Calu3 (cell line): ENCODE data around the gene MRPS14. TPM values are rescaled to one million over a fixed set of nuclear protein-coding genes. Genes with fewer than 3 reads are reported as not detected.

ENCODE experiments used
- BruUV-seq: library from RNA; stranded (reverse); fragments of 400-500 nt; replicated peaks from 2 replicates; lab custom pipeline; 2021; lab: Mats Ljungman, UMichigan
- CTCF ChIA-PET: fragments of 300-600 bp; sonication (Branson Sonifier 250); formaldehyde crosslinking; loops from one replicate; lab custom pipeline; 2022; ENCODE audit warnings: antibody characterized with exemption; lab: Charles Lee
- DNase-seq: peaks from one replicate; pipeline ENCODE4 v3.0.0; 2022
- H3K27ac Mint-ChIP-seq: one replicate; pipeline ENCODE4 v1.8.0; 2022; ENCODE audit warnings: mixed read lengths; ENCODE audit not compliant: unreplicated experiment
- H3K27me3 Mint-ChIP-seq: one replicate; pipeline ENCODE4 v1.8.0; 2022; ENCODE audit warnings: mixed read lengths; ENCODE audit not compliant: unreplicated experiment
- H3K36me3 Mint-ChIP-seq: one replicate; pipeline ENCODE4 v1.8.0; 2022; ENCODE audit warnings: mild to moderate bottlenecking, moderate library complexity, mixed read lengths; ENCODE audit not compliant: insufficient read depth, unreplicated experiment
- H3K4me1 Mint-ChIP-seq: one replicate; pipeline ENCODE4 v1.8.0; 2022; ENCODE audit warnings: mild to moderate bottlenecking, low read depth, mixed read lengths; ENCODE audit not compliant: unreplicated experiment
- H3K4me3 Mint-ChIP-seq: one replicate; pipeline ENCODE4 v1.8.0; 2022; ENCODE audit warnings: mild to moderate bottlenecking, low read depth, moderate library complexity, mixed read lengths; ENCODE audit not compliant: unreplicated experiment
- H3K9me3 Mint-ChIP-seq: one replicate; pipeline ENCODE4 v1.8.0; 2022; ENCODE audit warnings: low read depth, mixed read lengths; ENCODE audit not compliant: unreplicated experiment
- intact Hi-C: fragments of 100-400 bp; cut with micrococcal nuclease; formaldehyde crosslinking; loops from one replicate; pipeline ENCODE4 v1.10.0; 2022; ENCODE audit not compliant: unreplicated experiment
- total RNA-seq: library from RNA; stranded (reverse); gene quantifications from 2 replicates; pipeline ENCODE4 v1.2.3, GENCODE V29; 2022
- TF ChIP-seq, protein P1 (sequence below): fragments of 200-600 bp; IDR thresholded peaks from one replicate; pipeline ENCODE4 v1.8.0; 2022; ENCODE audit warnings: antibody characterized with exemption; ENCODE audit not compliant: unreplicated experiment

The MRPS14 gene
- total RNA-seq, 1 experiment from 2014 or later: 33.6 TPM

DNA sequence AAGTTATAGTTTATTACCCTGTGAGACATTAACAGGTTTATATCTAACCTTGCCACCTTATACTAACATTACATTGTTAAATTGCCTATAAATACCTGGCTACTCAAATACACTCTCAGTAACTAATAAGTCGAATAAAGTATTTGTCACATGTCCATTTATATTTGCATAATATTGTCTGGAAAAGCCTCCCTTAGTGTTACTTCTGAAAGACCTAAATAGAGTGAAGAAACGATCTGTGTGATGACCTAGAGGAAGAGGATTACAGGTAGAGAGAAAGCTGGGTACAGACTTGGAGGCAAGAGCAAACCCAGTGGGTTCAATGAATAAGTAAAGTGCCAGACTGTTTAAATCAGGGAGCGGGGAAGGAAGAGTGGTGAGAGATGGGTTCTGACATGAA lies 26.2 kb downstream of the MRPS14 start:
- BruUV-seq: no TSS peak
- intact Hi-C loops: loop anchor here (5.0 to 10.0 kb wide), 2 partner anchors 210 to 972 kb away; partner anchors contain the start of gene RC3H1
- peaks cover 17% of the 10 kb centered on the region for H3K36me3 Mint-ChIP-seq
- CTCF ChIA-PET: no interaction called here
- DNase-seq: no peak
- TF ChIP-seq, protein P1, sequence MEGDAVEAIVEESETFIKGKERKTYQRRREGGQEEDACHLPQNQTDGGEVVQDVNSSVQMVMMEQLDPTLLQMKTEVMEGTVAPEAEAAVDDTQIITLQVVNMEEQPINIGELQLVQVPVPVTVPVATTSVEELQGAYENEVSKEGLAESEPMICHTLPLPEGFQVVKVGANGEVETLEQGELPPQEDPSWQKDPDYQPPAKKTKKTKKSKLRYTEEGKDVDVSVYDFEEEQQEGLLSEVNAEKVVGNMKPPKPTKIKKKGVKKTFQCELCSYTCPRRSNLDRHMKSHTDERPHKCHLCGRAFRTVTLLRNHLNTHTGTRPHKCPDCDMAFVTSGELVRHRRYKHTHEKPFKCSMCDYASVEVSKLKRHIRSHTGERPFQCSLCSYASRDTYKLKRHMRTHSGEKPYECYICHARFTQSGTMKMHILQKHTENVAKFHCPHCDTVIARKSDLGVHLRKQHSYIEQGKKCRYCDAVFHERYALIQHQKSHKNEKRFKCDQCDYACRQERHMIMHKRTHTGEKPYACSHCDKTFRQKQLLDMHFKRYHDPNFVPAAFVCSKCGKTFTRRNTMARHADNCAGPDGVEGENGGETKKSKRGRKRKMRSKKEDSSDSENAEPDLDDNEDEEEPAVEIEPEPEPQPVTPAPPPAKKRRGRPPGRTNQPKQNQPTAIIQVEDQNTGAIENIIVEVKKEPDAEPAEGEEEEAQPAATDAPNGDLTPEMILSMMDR: no peak
- peak overlapping the region; percentile 2 for H3K27ac Mint-ChIP-seq
- H3K4me3 Mint-ChIP-seq: no peak overlapping the region
- H3K4me1 Mint-ChIP-seq: peaks cover 35% of the 10 kb centered on the region
- H3K9me3 Mint-ChIP-seq: no peaks in the 10 kb centered on the region
- no peaks in the 10 kb centered on the region for H3K27me3 Mint-ChIP-seq

DNA sequence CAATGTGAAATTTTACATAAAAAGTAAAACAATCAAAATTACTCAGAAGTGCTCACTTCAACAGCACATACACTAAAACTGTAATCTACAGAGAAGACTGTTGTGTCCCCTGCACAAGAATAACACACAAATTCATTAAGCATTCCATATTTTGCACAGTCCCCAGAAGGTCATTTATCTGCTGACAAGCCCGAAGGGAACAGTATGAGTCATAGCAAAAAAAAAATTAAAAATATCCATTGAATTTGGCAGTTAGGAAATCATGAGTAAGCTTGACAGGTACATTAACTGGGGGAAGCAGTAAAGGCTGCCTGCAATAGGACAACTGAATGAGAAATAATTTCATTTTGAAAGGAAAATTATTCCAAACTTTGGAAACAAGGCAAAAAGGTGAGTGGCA lies 26.7 kb downstream of the MRPS14 start:
- CTCF ChIA-PET: interaction anchor here (0.7 kb wide), 1 partner anchor 13 kb away, joined by 3 read pairs; no protein-coding TSS in a partner anchor
- Mint-ChIP-seq H3K36me3 (peaks cover 17% of the 10 kb centered on the region), H3K27ac (peak overlapping the region; percentile 59), H3K9me3 (no peaks in the 10 kb centered on the region), H3K4me3 (no peak overlapping the region), H3K27me3 (no peaks in the 10 kb centered on the region), H3K4me1 (peaks cover 35% of the 10 kb centered on the region)
- BruUV-seq: no TSS peak
- DNase-seq: no peak
- TF ChIP-seq, protein P1: no peak
- intact Hi-C loops: loop anchor here (5.0 to 10.0 kb wide), 2 partner anchors 209 to 972 kb away; partner anchors contain the start of gene RC3H1

DNA sequence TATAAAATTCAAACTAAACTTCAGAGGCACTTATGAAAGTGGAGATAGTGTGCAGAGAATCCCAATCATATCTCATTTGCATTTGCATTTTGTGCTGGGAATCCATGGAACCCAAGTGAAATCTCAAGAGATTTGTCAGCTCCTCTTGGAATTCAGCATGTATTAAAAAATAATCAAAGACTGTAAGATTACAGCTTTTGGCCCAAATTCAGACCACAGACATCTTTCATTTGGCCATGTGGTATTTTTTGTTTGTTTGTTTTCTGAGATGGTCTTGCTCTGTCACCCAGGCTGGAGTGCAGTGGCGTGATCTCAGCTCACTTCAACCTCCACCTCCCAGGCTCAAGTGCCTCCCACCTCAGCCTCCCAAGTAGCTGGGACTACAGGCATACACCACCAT lies 27.3 kb downstream of the MRPS14 start:
- Mint-ChIP-seq H3K36me3 (peaks cover 17% of the 10 kb centered on the region), H3K27ac (no peak overlapping the region), H3K4me1 (peaks cover 35% of the 10 kb centered on the region), H3K9me3 (no peaks in the 10 kb centered on the region), H3K27me3 (no peaks in the 10 kb centered on the region), H3K4me3 (no peak overlapping the region)
- BruUV-seq: no TSS peak
- intact Hi-C loops: loop anchor here (5.0 to 10.0 kb wide), 2 partner anchors 209 to 971 kb away; partner anchors contain the start of gene RC3H1
- DNase-seq: no peak
- CTCF ChIA-PET: interaction anchor here (0.7 kb wide), 1 partner anchor 12 kb away, joined by 3 read pairs; no protein-coding TSS in a partner anchor
- TF ChIP-seq, protein P1: no peak

DNA sequence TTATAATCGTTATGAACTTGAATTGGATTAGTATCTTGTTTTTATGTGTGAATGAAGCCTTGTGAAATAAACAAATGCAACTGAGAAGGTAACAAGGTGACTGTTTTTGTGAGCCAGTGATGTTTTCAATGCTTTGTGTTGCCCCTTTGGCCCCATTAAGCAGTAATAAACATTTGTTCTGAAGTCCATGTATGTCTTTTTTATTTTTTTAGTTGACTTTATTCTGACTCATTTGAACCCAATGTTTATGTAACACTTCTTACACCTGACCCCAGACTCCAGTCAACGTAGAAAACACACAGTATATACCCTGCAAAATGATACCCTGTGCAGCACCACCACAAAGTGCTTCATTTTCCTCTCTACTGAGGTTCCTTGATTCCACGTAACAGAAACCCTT lies 28.1 kb downstream of the MRPS14 start:
- Mint-ChIP-seq H3K4me1 (peaks cover 35% of the 10 kb centered on the region), H3K9me3 (no peaks in the 10 kb centered on the region), H3K4me3 (no peak overlapping the region), H3K36me3 (peaks cover 23% of the 10 kb centered on the region), H3K27ac (no peak overlapping the region), H3K27me3 (no peaks in the 10 kb centered on the region)
- TF ChIP-seq, protein P1: no peak
- CTCF ChIA-PET: no interaction called here
- no TSS peak for BruUV-seq
- DNase-seq: no peak
- intact Hi-C loops: loop anchor here (5.0 to 10.0 kb wide), 2 partner anchors 208 to 970 kb away; partner anchors contain the start of gene RC3H1
